ENCODE results near the gene PIGH. TPM values are rescaled to one million over a fixed set of nuclear protein-coding genes. Genes with fewer than 3 reads are reported as not detected.

PIGH gene
- 10 to 100 TPM; 18.9 to 41.9 (median 27.7) TPM for total RNA-seq

- DNase-seq = peak; percentile 95
- 0 to 6% methylated on average over 2 to 55 of the region's 77 CpGs for WGBS, 2 donors (ENCODE audit: low coverage in 1 of 2)
- in situ Hi-C loops (cut with MboI; ENCODE audit: low pct_ligation_motif_present in 1 of 4, low pct_unique_long_range_greater_than_20kb in 1 of 4, low sequenced_read_pairs in 3 of 4) (loop anchor here in 1 of 4 donors (25.0 kb wide), 1 partner anchor 112 kb away; the partner anchor contains the start of gene RDH12), intact Hi-C loops (cut with DNase I; ENCODE audit: low total_unique reads) (loop anchor here (10.0 kb wide), 1 partner anchor 95 kb away; the partner anchor contains the start of gene RDH11)
- H3K27ac ChIP-seq = peak within 1 kb of the TSS; percentile 86 to 97 (median 90)
- TF ChIP-seq POLR2A (IDR thresholded peaks at IDR 0.05) (peak; percentile 90), POLR2AphosphoS5 (IDR thresholded peaks at IDR 0.05) (peak; percentile 87 to 96 (median 94)), EP300 (IDR thresholded peaks at IDR 0.05; ENCODE audit: low read depth) (no peak), CTCF (IDR thresholded peaks at IDR 0.05) (peak; percentile 51 to 75 (median 63))
- no peaks in the 10 kb centered on the region for H3K27me3 ChIP-seq
- no peaks in the 10 kb centered on the region for H3K9me3 ChIP-seq
- H3K4me3 ChIP-seq = peak within 1 kb of the TSS; percentile 52 to 94 (median 64)
- H3K36me3 ChIP-seq = no peaks in the 10 kb centered on the region
- H3K4me1 ChIP-seq = peaks cover 3 to 15% (median 9%) of the 10 kb centered on the region in 4 donors
These were observed at the start of gene PIGH for GRCh38 chr14:67599698-67600561. PIGH (minus strand) TSS chr14:67600268; CDS start chr14:67600203, 65 bp downstream.

- H3K4me1 ChIP-seq = no peaks in the 10 kb centered on the region
- no peak for DNase-seq
- WGBS, 2 donors (ENCODE audit: low coverage in 1 of 2) = 80 to 88% methylated on average over 1 to 3 of the region's 3 CpGs
- no peaks in the 10 kb centered on the region for H3K27me3 ChIP-seq
- TF ChIP-seq POLR2AphosphoS5 (IDR thresholded peaks at IDR 0.05) (no peak), CTCF (IDR thresholded peaks at IDR 0.05) (no peak), EP300 (IDR thresholded peaks at IDR 0.05; ENCODE audit: low read depth) (no peak), POLR2A (IDR thresholded peaks at IDR 0.05) (no peak)
- H3K27ac ChIP-seq = no peak overlapping the region
- H3K9me3 ChIP-seq = no peaks in the 10 kb centered on the region
- no peak overlapping the region for H3K4me3 ChIP-seq
- in situ Hi-C loops (cut with MboI; ENCODE audit: low pct_ligation_motif_present in 1 of 4, low pct_unique_long_range_greater_than_20kb in 1 of 4, low sequenced_read_pairs in 3 of 4) (no loop called here), intact Hi-C loops (cut with DNase I; ENCODE audit: low total_unique reads) (no loop called here)
- peaks cover 0 to 27% (median 3%) of the 10 kb centered on the region in 4 donors for H3K36me3 ChIP-seq
These were observed 46.1 kb upstream of the PIGH start for GRCh38 chr14:67646131-67646530.

- peaks cover 0 to 27% (median 2%) of the 10 kb centered on the region in 4 donors for H3K36me3 ChIP-seq
- DNase-seq = no peak
- intact Hi-C loops (cut with DNase I; ENCODE audit: low total_unique reads) (no loop called here), in situ Hi-C loops (cut with MboI; ENCODE audit: low pct_ligation_motif_present in 1 of 4, low pct_unique_long_range_greater_than_20kb in 1 of 4, low sequenced_read_pairs in 3 of 4) (no loop called here)
- no peak overlapping the region for H3K4me3 ChIP-seq
- WGBS, 2 donors (ENCODE audit: low coverage in 1 of 2) = 90% methylated on average over 2 to 5 of the region's 5 CpGs
- H3K9me3 ChIP-seq = no peaks in the 10 kb centered on the region
- H3K27me3 ChIP-seq = no peaks in the 10 kb centered on the region
- H3K27ac ChIP-seq = no peak overlapping the region
- TF ChIP-seq EP300 (IDR thresholded peaks at IDR 0.05; ENCODE audit: low read depth) (no peak), POLR2A (IDR thresholded peaks at IDR 0.05) (no peak), CTCF (IDR thresholded peaks at IDR 0.05) (no peak), POLR2AphosphoS5 (IDR thresholded peaks at IDR 0.05) (no peak)
- no peaks in the 10 kb centered on the region for H3K4me1 ChIP-seq
These were observed 45.3 kb upstream of the PIGH start for GRCh38 chr14:67645414-67645813.

GRCh38 chr14:67644428-67644827 lies 44.4 kb upstream of the PIGH start:
- Histone ChIP-seq H3K27ac (no peak overlapping the region), H3K4me1 (no peaks in the 10 kb centered on the region), H3K36me3 (peaks cover 0 to 20% (median 2%) of the 10 kb centered on the region in 4 donors), H3K27me3 (no peaks in the 10 kb centered on the region), H3K4me3 (no peak overlapping the region), H3K9me3 (no peaks in the 10 kb centered on the region)
- DNase-seq = no peak
- WGBS, 2 donors (ENCODE audit: low coverage in 1 of 2) = 83 to 86% methylated on average over 2 of the region's 2 CpGs
- TF ChIP-seq POLR2A (IDR thresholded peaks at IDR 0.05) = no peak
- no peak for TF ChIP-seq EP300 (IDR thresholded peaks at IDR 0.05; ENCODE audit: low read depth)
- no peak for TF ChIP-seq POLR2AphosphoS5 (IDR thresholded peaks at IDR 0.05)
- TF ChIP-seq CTCF (IDR thresholded peaks at IDR 0.05) = no peak
- in situ Hi-C loops (cut with MboI; ENCODE audit: low pct_ligation_motif_present in 1 of 4, low pct_unique_long_range_greater_than_20kb in 1 of 4, low sequenced_read_pairs in 3 of 4) (no loop called here), intact Hi-C loops (cut with DNase I; ENCODE audit: low total_unique reads) (no loop called here)

Measured in transverse colon (tissue), 4 donors.